Uterus (tissue), 2 donors: Measurements from ENCODE around the gene MED29.

Experiments used
- CTCF ChIP-seq, 4 experiments: fragments of 200-600 bp in 2 of 4; fragments of 450-650 bp in 2 of 4; sonication (generic) in 2 of 4; IDR thresholded peaks; one replicate each; pipeline ENCODE4 v1.5.1; 2016 to 2019; ENCODE audit warnings: antibody characterized with exemption in 4 of 4, mild to moderate bottlenecking in 2 of 4, moderate library complexity in 1 of 4
- POLR2A ChIP-seq, 2 donors: fragments of 450-650 bp; IDR thresholded peaks; one replicate each; pipeline ENCODE4 v1.6.1; 2016; ENCODE audit warnings: antibody characterized with exemption in 2 of 2, mild to moderate bottlenecking in 1 of 2, moderate library complexity in 1 of 2

- TF ChIP-seq POLR2A (IDR thresholded peaks at IDR 0.05) (no peak), CTCF (IDR thresholded peaks at IDR 0.05) (no peak)
These were observed 1.4 kb upstream of the MED29 start for GRCh38 chr19:39389631-39390414.
